Stimulated activated naive CD8-positive, alpha-beta T cell treated with anti-CD3 and anti-CD28 coated beads, Interleukin-15, Interleukin-2, amounts not matched to agents 100 U/mL and 50 U/mL, for 24 hours (primary cell): ENCODE results near the gene XCL1.
A peak's percentile ranks its signal among the peaks of the same experiment; 100 is the strongest.
"Not testable (repeated sequence)": the region's sequence is repeated elsewhere in the genome, so short reads cannot be mapped to it uniquely, and the experiment has no call there.

Experiments used
- ATAC-seq: fragments of 150-1000 bp; cut with Tn5 transposase; one replicate; pipeline ENCODE4 v1.10.0; 2021
- DNase-seq: peaks from one replicate; pipeline ENCODE4 v3.0.0; 2021

Gene XCL1

DNA sequence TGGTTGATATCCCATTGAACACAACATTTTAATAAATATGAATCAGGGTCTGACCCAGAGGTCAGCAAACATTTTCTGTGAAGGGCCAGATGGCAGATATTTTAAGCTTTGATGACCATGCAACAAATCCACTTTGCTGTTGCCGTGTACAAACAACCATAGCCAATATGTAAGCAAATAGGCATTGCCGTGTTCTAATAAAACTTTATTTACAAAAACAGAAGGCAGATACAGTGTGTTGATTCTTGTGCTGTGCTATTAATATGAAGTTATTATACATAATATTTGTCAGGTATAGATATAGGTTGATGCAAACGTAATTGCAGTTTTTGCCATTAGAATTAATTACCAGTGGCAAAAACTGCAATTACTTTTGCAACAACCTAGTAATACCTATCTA lies 8.8 kb upstream of the XCL1 start:
- ATAC-seq, result no peak
- no peak for DNase-seq

DNA sequence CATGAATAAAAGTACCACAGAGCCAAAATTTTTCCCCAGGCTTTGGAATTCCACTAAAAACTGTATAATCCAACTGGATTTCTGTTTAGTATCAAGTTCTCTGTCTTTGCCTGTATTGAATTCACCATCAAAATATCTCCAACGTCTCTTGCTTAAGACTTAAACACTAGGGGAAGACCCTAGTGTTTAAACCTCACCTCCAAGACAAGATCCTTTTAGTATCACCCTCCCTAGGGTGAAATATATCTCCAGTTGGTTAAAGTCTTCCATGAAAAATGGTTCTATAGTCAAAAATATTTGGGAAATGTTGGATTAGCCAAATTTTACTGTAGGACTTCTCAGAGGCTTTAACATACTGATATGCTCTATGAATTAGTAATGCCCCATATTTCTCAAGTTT lies 8.1 kb upstream of the XCL1 start:
- no peak for ATAC-seq

DNA sequence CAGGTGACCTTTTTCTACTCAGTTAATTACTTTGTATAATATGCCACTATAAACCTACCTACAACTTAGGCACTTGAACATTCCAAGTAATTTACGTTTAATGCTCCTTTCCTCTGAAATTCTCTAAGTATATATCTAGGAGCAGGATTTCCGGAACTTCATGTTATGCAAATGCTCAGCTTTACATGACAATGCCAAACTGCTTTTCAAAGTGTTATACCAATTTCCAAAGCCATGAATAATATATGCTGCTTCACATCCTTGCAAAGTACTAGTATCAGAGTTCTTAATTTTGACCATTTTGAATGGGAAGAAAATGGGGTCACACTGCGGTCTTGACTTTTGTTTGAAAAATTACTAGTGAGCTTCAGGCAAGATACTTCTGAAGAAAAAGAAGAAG lies 5.8 kb upstream of the XCL1 start:
- DNase-seq, result no peak
- ATAC-seq, result no peak

More for the DNA sequence above, 8.1 kb upstream of the XCL1 start:
- DNase-seq, result no peak

- DNase-seq, result no peak
- ATAC-seq, result no peak
Observed at GRCh38 chr1:168572633-168573032, 3.8 kb upstream of the XCL1 start.

GRCh38 chr1:168574234-168574633 lies 2.2 kb upstream of the XCL1 start:
- not testable (repeated sequence) for ATAC-seq, DNase-seq

DNA sequence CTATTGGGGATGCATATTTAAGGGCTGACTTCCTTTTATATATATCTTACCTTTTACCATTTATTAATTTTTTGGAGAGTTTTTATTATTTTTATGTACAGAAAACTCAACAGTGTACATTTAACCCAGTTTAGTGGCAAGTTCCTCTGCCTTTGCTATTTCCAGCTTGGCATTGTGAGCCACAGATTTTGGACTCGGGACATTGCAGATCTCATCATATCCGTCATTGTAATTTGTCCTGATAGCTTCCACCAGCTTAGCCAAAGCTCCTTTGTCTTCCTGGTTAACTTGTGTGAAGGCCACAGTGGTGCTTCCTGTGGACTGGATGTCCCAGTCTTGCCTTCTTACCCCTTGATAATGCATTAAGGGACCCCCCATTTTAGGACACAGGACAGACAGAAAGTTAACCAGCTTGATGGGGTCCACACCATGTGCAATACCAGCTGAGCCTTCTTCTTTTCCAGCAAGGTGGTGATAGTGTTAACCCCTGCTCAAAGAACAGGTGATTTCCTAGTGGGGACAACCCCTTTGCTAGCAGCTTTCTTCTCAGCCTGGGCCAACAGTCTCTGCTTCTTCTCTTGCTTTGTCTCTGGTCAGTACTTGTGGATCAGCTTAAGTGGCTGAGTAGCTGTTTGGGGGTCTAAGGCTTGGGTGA lies 2.3 kb downstream of the XCL1 start:
- ATAC-seq, DNase-seq: not testable (repeated sequence)

GRCh38 chr1:168580290-168580689 lies 3.9 kb downstream of the XCL1 start:
- peak; percentile 34 for ATAC-seq

GRCh38 chr1:168580991-168581390 lies 4.6 kb downstream of the XCL1 start:
- ATAC-seq, DNase-seq: not testable (repeated sequence)

More at GRCh38 chr1:168580290-168580689, 3.9 kb downstream of the XCL1 start:
- DNase-seq, result not testable (repeated sequence)

DNA sequence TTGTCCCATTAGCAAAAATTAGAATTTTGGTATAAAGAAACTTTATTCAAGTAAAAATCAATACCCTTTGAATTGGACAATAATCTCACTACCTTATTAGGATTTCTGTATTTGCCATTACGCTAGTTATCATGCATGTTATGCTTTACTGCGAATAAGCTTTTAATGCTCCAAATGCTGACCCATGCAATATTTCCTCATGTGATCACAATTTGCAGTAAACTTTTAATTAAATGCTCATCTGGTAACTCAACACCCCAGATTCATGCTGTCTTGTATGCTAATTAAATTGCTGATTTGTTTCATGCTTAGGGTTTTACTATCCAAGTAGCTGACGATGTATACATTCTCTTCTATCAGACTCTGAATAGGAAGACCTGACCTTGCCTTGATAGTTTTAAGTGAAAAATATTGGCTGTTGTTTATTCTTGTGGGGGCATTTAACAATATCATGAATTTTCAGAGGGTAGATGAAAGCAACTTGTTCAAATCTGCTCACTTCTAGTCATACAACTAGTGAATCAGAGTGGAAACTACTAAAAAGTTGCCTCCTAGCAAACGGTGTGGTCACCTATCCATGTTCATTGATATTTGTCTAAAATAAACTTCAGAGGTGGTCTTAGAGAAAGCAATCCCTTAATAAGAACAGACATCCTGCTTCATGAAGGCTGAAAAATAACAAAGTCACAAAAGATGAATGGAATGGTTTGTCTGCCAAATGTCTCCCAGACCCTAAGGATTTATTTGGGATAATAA lies 5.6 kb downstream of the XCL1 start:
- ATAC-seq (peak; percentile 21), DNase-seq (no peak)

- no peak for ATAC-seq
- no peak for DNase-seq
Observed at GRCh38 chr1:168582688-168583336, 6.4 kb downstream of the XCL1 start.

- ATAC-seq, result no peak
Observed at GRCh38 chr1:168583571-168583970, 7.2 kb downstream of the XCL1 start.

DNA sequence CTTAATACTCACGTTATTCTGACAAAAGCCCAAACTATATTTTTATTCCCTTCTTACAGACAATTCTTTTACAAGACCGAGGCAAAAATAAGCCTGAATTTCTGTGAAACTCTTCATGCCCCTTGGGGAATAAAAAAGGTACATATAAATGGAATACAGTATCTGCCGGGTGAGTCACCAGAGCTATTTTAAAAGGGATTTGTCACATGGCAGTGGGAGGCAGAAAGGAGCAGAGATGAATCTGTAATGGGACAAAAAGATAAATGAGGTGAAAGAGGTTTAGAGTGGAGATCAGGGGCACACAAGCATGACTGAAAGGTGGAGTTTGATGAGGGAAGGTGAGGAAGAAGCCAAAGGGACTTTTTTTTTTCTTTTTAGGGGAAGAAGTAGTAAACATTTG lies 8.8 kb downstream of the XCL1 start:
- ATAC-seq, result no peak
- no peak for DNase-seq

More at GRCh38 chr1:168583571-168583970, 7.2 kb downstream of the XCL1 start:
- no peak for DNase-seq

DNA sequence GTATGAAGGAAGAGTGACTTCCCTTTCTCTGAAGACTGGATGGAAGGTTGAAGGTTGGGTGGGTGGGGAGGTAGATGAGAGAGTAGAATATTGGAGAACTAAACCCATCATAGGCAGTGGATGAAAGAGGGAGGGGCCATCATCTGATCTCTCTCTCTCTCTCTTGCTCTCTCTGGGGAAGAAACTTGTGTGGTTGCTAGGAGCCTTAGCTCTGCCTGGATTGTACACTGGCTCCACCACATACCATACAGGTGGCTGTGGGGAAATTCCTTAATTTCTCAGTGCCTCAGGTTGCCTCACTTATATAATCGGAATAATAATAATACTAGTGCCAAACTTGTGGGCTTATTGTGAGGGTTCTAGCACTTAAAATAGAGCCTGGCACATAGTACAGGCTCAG lies 9.5 kb downstream of the XCL1 start:
- ATAC-seq, result no peak
- no peak for DNase-seq

DNA sequence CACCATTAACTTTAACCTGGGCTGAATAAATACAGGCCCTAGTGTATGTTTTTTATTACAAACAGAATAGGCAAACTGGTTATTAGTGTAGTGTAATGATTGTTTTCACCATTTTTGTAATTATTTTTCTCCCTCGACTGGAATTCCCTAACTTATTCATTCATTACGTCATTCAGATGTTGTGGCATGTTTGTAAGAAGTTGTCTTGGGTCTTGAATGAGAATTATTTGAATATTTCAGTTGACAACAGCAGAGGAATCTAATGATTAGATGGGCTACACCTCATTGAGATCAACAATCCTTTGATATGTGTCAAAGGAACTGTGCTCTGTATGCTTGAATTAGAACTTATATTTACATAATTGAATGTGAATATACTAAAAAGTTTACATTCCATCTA lies 12.8 kb downstream of the XCL1 start:
- no peak for DNase-seq
- ATAC-seq, result no peak

DNA sequence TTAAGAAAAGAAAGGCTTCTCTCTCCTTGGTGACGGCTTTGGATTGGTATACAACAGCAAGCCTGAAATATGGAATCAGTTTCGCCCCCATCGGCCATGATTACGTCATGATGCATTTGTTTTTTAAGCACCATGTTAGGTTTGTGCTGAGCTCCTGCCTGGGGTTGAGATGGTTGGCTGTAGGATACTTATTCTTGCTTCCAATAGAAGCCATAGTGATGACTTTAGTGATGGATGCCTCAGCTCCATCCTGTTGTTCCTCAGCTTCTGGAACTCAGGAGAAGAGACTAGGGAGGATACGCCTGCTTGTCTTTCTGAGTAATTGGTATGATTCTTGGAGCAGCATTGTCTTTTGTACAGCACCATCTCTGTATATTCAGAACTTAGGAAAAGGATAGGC lies 14.7 kb downstream of the XCL1 start:
- DNase-seq (no peak), ATAC-seq (no peak)

- ATAC-seq (no peak), DNase-seq (no peak)
Observed at GRCh38 chr1:168591641-168592250, 15.3 kb downstream of the XCL1 start.

- not testable (repeated sequence) for ATAC-seq, DNase-seq
Observed at GRCh38 chr1:168595403-168595802, 19.0 kb downstream of the XCL1 start.

DNA sequence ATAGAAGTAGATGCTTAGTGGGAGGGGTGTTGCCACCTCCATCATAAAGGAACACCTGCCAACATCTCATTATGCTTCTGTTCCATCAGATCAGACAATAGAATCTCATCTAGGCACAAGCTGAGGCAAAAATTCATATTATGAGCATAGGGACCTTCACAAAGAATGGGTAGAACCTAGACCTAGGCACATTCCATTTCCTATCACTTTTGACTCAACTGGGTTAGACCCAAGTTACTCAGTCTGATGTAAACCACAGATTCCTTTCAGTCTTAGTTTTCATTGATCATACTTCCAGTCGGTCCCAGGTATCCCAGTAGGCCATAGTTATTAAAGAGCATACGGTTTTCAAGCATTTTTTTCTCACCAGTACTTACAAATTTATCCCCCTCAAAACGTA lies 21.7 kb downstream of the XCL1 start:
- ATAC-seq (peak; percentile 28), DNase-seq (no peak)

DNA sequence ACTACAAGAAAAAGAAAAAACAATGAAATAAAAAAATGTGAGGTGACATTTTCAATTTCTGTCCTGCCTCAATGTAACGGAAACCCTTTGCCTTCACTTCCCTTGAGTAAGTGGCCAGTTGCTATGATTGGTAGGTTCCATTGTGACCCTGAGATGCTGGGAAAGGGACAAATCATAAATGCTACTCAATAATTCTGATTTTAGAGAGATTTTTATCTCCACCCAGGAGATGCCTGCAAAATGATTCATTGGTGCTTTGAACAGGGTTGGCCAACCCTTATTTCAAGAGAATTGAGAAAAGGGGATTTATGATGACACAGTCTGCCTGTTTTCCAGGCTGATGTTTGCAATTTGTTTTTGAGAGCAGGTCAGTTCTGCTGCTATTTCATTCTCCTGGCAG lies 22.5 kb downstream of the XCL1 start:
- ATAC-seq, result peak; percentile 57
- DNase-seq, result no peak

DNA sequence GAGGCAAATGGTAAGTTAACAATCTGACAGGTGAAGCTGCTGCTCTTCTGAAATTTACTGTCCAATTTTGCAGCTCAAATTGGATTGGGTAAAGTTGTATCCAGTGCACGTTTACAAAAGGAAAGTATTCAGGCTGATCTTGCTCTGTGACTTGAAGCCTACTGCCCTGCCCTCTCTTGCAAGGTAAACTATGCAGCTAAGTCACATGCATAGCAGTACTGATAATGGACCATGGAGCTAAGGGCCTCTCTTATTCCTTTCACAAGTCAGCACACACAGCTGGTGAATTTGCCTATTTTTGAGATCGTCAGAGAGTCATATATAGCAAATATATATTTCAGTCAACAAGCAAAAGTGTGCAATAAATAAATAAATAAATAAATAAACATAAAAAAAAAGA lies 23.2 kb downstream of the XCL1 start:
- DNase-seq, result no peak
- ATAC-seq, result no peak

DNA sequence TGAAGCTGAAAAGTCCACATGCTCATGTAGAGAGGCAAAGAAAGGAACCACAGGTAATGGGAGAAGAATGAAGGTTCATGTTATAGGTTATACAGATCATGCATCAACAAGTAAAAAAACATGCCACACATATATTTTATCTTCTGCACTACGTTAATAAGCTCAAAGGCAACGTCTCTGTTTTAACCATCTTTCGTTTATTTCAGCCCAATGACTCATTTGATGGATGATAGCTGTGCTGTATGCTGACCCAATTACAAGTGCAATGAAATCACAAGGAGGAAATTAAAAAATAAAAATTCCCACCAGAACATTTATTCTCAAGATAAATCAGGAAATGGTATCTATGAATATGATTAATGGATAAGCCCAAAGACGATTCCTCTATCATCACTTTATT lies 24.6 kb downstream of the XCL1 start:
- ATAC-seq (no peak), DNase-seq (no peak)

- ATAC-seq (peak; percentile 87), DNase-seq (peak; percentile 77)
Observed at GRCh38 chr1:168603501-168604110, 27.2 kb downstream of the XCL1 start.
